GM12801 (cell line): ENCODE data around the gene CEND1.

Source experiments
- TF ChIP-seq, protein P1 (sequence below): IDR thresholded peaks from one replicate; pipeline ENCODE4 v1.5.1; 2011; ENCODE audit warnings: control low read depth; ENCODE audit not compliant: insufficient read length; ENCODE audit errors: extremely low read depth

CEND1 gene

DNA sequence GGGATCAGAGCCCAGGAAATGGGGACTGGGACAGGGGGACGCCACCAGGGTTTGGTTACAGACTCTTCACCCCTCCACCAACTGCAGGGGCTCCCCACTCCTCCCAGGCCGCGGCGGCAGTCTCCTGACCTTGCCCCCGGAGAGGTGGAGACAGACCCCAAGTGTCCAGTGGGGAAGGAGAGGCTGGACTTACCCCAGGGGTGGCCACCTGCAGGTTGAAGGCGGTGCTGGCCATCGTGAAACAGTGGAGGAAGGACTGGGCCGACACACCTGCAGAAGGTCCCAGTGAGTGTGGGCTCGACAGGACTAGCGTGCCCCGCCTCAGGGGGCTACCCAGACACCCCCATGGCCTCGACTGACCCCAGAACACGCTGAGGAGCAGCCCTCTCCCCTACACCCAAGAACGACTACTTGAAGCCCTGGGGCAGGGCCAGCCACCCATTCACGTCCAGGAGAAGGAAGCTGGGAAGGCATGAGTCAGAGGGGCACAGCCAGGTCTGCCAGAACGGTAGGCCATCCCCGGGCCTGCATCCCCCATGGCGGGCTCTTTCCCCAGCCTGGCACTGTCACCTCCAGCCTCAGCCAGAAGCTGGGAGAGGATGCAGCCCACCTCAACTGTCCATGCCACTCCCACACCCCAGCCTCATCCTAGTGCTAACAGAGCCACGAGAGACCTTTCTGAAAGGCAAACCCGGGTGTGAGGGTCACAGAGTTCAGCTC lies 14.9 kb downstream of the CEND1 start:
- TF ChIP-seq, protein P1, sequence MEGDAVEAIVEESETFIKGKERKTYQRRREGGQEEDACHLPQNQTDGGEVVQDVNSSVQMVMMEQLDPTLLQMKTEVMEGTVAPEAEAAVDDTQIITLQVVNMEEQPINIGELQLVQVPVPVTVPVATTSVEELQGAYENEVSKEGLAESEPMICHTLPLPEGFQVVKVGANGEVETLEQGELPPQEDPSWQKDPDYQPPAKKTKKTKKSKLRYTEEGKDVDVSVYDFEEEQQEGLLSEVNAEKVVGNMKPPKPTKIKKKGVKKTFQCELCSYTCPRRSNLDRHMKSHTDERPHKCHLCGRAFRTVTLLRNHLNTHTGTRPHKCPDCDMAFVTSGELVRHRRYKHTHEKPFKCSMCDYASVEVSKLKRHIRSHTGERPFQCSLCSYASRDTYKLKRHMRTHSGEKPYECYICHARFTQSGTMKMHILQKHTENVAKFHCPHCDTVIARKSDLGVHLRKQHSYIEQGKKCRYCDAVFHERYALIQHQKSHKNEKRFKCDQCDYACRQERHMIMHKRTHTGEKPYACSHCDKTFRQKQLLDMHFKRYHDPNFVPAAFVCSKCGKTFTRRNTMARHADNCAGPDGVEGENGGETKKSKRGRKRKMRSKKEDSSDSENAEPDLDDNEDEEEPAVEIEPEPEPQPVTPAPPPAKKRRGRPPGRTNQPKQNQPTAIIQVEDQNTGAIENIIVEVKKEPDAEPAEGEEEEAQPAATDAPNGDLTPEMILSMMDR = no peak

DNA sequence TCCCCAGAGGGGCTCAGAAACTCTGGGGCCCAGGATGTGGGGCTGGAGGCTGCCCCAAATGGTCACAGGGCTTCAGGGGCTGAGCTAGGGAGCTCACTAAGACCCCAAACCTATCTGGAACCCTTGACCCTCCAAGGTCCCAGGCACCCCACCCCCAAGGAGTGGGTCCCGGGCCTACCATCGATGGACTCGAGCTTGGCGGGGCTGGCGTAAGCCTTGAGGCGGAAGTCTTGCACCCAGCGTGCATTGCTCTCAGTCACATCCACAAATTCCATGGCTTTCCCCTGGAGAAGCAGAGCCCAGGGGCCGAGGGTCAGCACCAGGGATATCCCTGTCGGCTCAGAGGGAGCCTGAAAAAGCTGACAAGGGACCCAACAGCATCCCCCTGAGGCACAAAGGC lies 16.1 kb downstream of the CEND1 start:
- TF ChIP-seq, protein P1 = no peak

DNA sequence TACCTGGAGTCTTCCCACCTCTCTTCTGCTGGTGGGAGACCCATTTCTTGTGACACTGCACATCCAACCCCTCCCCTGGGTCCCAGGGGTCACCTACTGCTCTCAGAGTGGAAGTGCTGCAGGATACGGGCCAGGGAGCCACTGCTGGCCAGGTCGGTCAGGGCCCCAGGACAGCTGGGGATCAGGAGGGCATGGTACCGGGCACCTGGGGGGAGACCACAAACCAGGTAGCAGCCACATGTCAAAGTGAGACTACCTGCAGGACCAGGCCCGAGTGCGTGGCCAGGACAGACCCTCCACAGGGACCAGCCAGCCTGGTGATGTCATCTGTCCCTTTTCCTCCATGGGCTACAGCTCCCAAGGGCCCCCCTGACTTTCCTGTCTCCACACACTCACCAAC lies 16.5 kb downstream of the CEND1 start:
- TF ChIP-seq, protein P1 = no peak

DNA sequence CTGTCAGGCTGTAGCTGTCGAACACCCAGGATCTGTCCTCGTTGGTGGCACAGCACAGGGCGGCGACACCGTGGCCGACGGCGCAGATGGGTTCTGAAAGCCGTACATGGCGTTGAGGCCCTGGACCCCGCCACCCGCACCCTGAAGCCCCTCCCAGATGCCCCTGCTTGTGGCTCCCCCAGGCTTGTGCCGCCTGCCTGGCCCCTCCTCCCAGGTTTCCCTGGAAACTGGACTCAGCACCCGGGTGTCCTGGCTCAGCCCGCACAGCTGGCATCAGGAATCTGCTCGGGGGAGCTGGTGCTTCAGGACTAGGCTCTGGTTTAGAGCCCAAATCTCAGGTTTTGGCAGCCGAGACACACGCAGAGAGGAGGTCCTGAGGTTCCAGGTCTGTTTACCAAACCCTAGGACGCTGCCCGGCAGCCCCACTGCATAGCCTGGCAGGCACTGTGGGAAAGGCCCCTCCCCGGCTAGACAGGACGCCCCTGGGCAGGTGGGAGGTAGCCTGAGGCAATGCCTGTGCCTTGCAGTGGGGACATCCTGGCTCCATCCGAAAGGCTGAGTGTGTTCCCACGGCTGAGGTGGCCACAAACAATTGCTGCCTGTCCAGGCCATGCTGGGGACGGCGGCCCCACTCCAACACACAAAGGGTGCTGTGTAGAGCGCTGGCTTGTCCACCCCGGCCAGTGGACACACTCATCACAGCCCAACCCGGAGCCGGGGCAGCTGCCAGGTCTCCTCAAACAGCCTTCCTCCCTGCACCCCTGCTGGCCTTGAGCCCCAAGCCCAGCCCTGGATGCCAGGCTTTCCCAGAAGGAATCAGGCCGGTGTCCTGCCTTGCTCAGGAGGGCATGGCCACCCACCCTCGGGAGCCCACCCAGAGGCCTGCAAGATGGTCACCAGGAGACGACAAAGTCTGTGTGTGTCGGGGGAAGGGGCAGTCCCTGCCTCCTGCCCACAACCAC lies 17.2 kb downstream of the CEND1 start:
- TF ChIP-seq, protein P1 = no peak

DNA sequence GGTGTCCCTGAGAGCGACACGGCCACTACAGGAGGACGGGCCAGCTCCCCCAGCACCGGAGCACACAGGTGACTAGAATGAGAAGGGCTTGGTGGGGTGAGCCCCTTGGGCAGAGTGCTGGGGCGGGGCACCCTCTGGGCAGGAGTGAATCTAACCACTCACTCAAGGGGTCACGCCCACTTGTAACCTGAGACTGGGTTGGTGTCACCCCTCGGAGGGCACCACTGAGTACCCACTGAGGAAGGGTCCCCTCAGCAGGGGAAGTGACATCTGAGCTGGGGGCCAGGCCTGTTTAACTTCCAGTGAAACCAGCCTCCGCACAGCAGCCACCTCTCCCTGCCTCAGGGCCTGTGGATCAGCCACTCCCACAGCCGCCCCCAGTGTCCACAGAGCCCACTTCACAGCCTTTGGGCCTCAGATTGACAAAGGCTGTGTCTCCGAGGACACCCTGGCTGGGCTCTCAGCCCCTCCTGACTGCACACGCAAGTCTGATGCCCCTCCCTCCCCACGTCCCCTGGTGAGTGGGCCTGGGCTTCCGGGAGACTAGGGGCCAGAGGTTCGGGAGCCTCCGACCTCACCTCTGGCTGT lies 18.2 kb downstream of the CEND1 start:
- TF ChIP-seq, protein P1 = no peak

DNA sequence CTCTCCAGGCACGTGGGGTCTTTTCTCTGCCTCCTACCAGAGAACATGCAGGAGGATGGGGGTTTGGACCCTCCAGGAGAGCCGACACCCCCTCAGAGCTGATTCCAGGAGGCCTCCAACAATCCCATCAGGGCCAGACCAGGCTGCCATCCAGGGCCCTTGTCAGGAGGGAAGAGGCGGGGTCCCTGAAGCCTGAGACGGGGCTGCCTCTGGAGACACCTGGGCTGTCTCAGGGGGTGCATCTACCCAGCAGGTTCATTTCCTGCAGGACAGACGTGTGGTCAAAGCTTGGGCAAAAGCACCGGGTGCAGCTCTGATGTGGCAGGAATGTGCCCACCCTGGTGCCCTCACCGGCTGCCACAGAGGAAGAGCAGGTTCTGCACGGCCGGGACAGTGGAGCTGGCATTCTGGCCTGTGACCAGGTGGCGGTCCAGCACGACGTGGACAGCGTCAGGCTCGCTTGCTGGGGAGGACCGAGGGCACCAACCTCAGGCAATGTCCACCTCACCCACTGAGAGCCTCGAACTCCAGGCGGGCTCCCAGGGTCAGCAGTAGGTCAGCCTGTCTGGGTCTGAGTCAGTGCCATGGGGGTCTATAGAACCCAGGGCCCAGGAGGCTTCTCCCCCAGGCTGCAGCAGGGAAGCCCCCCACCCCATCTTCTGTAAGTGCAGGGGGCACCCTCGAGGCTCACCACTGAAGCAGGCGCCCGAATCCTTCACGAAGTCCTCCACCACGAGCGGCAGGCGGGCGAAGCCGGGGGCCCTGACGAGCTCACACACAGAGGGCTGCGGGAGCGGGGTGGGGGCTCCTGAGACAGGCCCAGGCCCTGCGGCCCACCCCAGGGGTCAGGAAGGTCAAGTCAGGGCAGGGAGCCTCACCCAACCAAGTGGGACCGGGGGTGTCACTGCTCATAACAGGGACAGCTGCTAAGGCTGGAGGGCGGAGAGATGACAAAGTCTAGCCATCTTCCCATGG lies 19.0 kb downstream of the CEND1 start:
- TF ChIP-seq, protein P1 = no peak
